ENCODE data around the gene B4GALT2.

The B4GALT2 gene

DNA sequence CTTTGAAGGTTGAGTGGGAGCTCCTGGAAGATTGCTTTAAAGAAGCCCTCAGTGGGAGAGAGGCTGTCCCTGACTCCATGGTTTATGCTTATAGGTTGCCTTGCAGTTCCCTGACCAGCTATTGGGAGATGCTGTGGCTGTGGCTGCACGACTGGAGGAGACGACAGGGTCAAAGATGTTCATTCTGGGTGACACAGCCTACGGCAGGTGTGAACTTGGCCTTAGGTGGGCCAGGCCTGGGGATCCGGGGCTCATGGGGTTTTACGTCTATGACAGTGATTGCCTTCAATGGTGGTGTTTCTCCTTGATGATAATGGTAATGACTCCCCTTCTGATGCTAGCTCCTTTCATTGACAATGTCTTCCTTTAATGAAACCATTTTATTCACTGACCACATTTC lies 8.5 kb upstream of the B4GALT2 start:
- DNase-seq (ENCODE audit: low spot score), result no peak
- no peaks in the 10 kb centered on the region for H3K9me3 ChIP-seq (replicated peaks in 1 of 2; ENCODE audit: control insufficient read depth in 2 of 2, insufficient read depth in 1 of 2, low read depth in 1 of 2, low read length in 2 of 2)
- H3K14ac ChIP-seq (ENCODE audit: low read length), result no peak overlapping the region
- H3K9ac ChIP-seq (ENCODE audit: low read depth, low read length, poor library complexity), result peak overlapping the region; percentile 71
- no peak overlapping the region for H2BK120ac ChIP-seq (ENCODE audit: low read depth, low read length)
- H3K4me2 ChIP-seq (ENCODE audit: insufficient read depth, low read length, poor library complexity, severe bottlenecking), result peak overlapping the region; percentile 86
- H3K79me1 ChIP-seq (ENCODE audit: low read depth, low read length), result peaks cover 5% of the 10 kb centered on the region
- H3K4ac ChIP-seq (ENCODE audit: low read length), result no peak overlapping the region
- H4K91ac ChIP-seq (ENCODE audit: low read depth, low read length, poor library complexity), result no peak overlapping the region
- H3K4me1 ChIP-seq (ENCODE audit: control insufficient read depth in 2 of 2, insufficient read depth in 1 of 2, low read depth in 1 of 2, low read length in 2 of 2), result peaks cover 7 to 8% of the 10 kb centered on the region in 2 donors
- H4K8ac ChIP-seq (ENCODE audit: low read depth, low read length), result no peak overlapping the region
- H3K4me3 ChIP-seq (ENCODE audit: low read length in 2 of 2), result peak overlapping the region; percentile 92
- peak overlapping the region; percentile 93 for H2AFZ ChIP-seq (ENCODE audit: low read length)
- no peak overlapping the region for H2BK5ac ChIP-seq (ENCODE audit: low read length)
- H3K36me3 ChIP-seq (replicated peaks in 1 of 2; ENCODE audit: control insufficient read depth in 2 of 2, insufficient read depth in 2 of 2, low read length in 2 of 2), result peaks cover 4 to 31% of the 10 kb centered on the region in 2 donors
- H3K18ac ChIP-seq (ENCODE audit: low read length), result no peak overlapping the region
- no peak overlapping the region for H3K27ac ChIP-seq (replicated peaks; ENCODE audit: low read length)
- no peak overlapping the region for H2BK15ac ChIP-seq (ENCODE audit: low read length)
- H3K27me3 ChIP-seq (ENCODE audit: control insufficient read depth in 3 of 3, insufficient read depth in 3 of 3, low read depth in 1 of 3, low read length in 3 of 3), result no peaks in the 10 kb centered on the region
- no peak overlapping the region for H2AK5ac ChIP-seq (ENCODE audit: low read depth, low read length)
- H3K23ac ChIP-seq (ENCODE audit: low read depth, low read length, poor library complexity), result no peak overlapping the region
- no peak overlapping the region for H2BK12ac ChIP-seq (ENCODE audit: low read length)
- WGBS, 2 donors (ENCODE audit: extremely low coverage in 2 of 2, insufficient read length in 2 of 2, insufficient replicate concordance in 1 of 2), result no CpG with 5 or more reads among the region's 5 CpGs

DNA sequence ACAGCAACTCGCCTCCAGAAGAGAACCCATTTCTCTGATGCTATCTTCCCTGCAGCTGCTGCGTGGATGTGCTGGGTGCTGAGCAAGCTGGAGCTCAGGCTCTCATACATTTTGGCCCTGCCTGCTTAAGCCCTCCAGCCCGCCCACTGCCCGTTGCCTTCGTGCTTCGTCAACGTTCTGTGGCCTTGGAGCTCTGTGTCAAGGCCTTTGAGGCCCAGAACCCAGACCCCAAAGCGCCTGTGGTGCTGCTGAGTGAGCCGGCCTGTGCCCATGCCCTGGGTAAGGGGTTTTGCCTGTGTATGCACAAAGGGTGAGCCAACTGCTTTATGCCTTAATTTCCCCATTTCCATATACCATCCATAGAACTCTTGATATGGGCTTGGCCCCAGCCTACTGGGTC lies 8.1 kb upstream of the B4GALT2 start:
- H2BK5ac ChIP-seq (ENCODE audit: low read length), result no peak overlapping the region
- H4K91ac ChIP-seq (ENCODE audit: low read depth, low read length, poor library complexity), result no peak overlapping the region
- no peak overlapping the region for H3K14ac ChIP-seq (ENCODE audit: low read length)
- H2AK5ac ChIP-seq (ENCODE audit: low read depth, low read length), result no peak overlapping the region
- H2AFZ ChIP-seq (ENCODE audit: low read length), result no peak overlapping the region
- WGBS, 2 donors (ENCODE audit: extremely low coverage in 2 of 2, insufficient read length in 2 of 2, insufficient replicate concordance in 1 of 2), result no CpG with 5 or more reads among the region's 9 CpGs
- no peak overlapping the region for H3K27ac ChIP-seq (replicated peaks; ENCODE audit: low read length)
- H3K36me3 ChIP-seq (replicated peaks in 1 of 2; ENCODE audit: control insufficient read depth in 2 of 2, insufficient read depth in 2 of 2, low read length in 2 of 2), result peaks cover 4 to 33% of the 10 kb centered on the region in 2 donors
- no peak for DNase-seq (ENCODE audit: low spot score)
- no peak overlapping the region for H4K8ac ChIP-seq (ENCODE audit: low read depth, low read length)
- no peak overlapping the region for H3K9ac ChIP-seq (ENCODE audit: low read depth, low read length, poor library complexity)
- no peak overlapping the region for H3K18ac ChIP-seq (ENCODE audit: low read length)
- no peak overlapping the region for H3K23ac ChIP-seq (ENCODE audit: low read depth, low read length, poor library complexity)
- no peak overlapping the region for H2BK120ac ChIP-seq (ENCODE audit: low read depth, low read length)
- H3K4ac ChIP-seq (ENCODE audit: low read length), result no peak overlapping the region
- H2BK15ac ChIP-seq (ENCODE audit: low read length), result no peak overlapping the region
- peak overlapping the region in 1 of 2 donors; percentile 92 for H3K4me3 ChIP-seq (ENCODE audit: low read length in 2 of 2)
- H3K4me1 ChIP-seq (ENCODE audit: control insufficient read depth in 2 of 2, insufficient read depth in 1 of 2, low read depth in 1 of 2, low read length in 2 of 2), result peaks cover 10 to 12% of the 10 kb centered on the region in 2 donors
- no peak overlapping the region for H3K4me2 ChIP-seq (ENCODE audit: insufficient read depth, low read length, poor library complexity, severe bottlenecking)
- peaks cover 8% of the 10 kb centered on the region for H3K79me1 ChIP-seq (ENCODE audit: low read depth, low read length)
- no peaks in the 10 kb centered on the region for H3K27me3 ChIP-seq (ENCODE audit: control insufficient read depth in 3 of 3, insufficient read depth in 3 of 3, low read depth in 1 of 3, low read length in 3 of 3)
- H2BK12ac ChIP-seq (ENCODE audit: low read length), result no peak overlapping the region
- no peaks in the 10 kb centered on the region for H3K9me3 ChIP-seq (replicated peaks in 1 of 2; ENCODE audit: control insufficient read depth in 2 of 2, insufficient read depth in 1 of 2, low read depth in 1 of 2, low read length in 2 of 2)

- Histone ChIP-seq H4K91ac (ENCODE audit: low read depth, low read length, poor library complexity) (no peak overlapping the region), H3K4me1 (ENCODE audit: control insufficient read depth in 2 of 2, insufficient read depth in 1 of 2, low read depth in 1 of 2, low read length in 2 of 2) (peaks cover 10 to 17% of the 10 kb centered on the region in 2 donors), H3K4ac (ENCODE audit: low read length) (no peak overlapping the region), H2AFZ (ENCODE audit: low read length) (no peak overlapping the region), H3K4me2 (ENCODE audit: insufficient read depth, low read length, poor library complexity, severe bottlenecking) (no peak overlapping the region), H3K79me1 (ENCODE audit: low read depth, low read length) (peaks cover 8% of the 10 kb centered on the region), H4K8ac (ENCODE audit: low read depth, low read length) (no peak overlapping the region), H3K18ac (ENCODE audit: low read length) (no peak overlapping the region), H2AK5ac (ENCODE audit: low read depth, low read length) (no peak overlapping the region), H2BK12ac (ENCODE audit: low read length) (no peak overlapping the region), H3K4me3 (ENCODE audit: low read length in 2 of 2) (peak overlapping the region in 1 of 2 donors; percentile 92), H2BK5ac (ENCODE audit: low read length) (no peak overlapping the region), H3K14ac (ENCODE audit: low read length) (no peak overlapping the region), H2BK120ac (ENCODE audit: low read depth, low read length) (no peak overlapping the region), H3K9me3 (replicated peaks in 1 of 2; ENCODE audit: control insufficient read depth in 2 of 2, insufficient read depth in 1 of 2, low read depth in 1 of 2, low read length in 2 of 2) (no peaks in the 10 kb centered on the region), H3K27ac (replicated peaks; ENCODE audit: low read length) (no peak overlapping the region), H2BK15ac (ENCODE audit: low read length) (no peak overlapping the region), H3K27me3 (ENCODE audit: control insufficient read depth in 3 of 3, insufficient read depth in 3 of 3, low read depth in 1 of 3, low read length in 3 of 3) (no peaks in the 10 kb centered on the region), H3K23ac (ENCODE audit: low read depth, low read length, poor library complexity) (no peak overlapping the region), H3K36me3 (replicated peaks in 1 of 2; ENCODE audit: control insufficient read depth in 2 of 2, insufficient read depth in 2 of 2, low read length in 2 of 2) (peaks cover 7 to 38% of the 10 kb centered on the region in 2 donors), H3K9ac (ENCODE audit: low read depth, low read length, poor library complexity) (no peak overlapping the region)
- WGBS, 2 donors (ENCODE audit: extremely low coverage in 2 of 2, insufficient read length in 2 of 2, insufficient replicate concordance in 1 of 2), result no CpG with 5 or more reads among the region's 17 CpGs
- no peak for DNase-seq (ENCODE audit: low spot score)
These were observed 7.6 kb upstream of the B4GALT2 start for GRCh38 chr1:43971336-43971980.

DNA sequence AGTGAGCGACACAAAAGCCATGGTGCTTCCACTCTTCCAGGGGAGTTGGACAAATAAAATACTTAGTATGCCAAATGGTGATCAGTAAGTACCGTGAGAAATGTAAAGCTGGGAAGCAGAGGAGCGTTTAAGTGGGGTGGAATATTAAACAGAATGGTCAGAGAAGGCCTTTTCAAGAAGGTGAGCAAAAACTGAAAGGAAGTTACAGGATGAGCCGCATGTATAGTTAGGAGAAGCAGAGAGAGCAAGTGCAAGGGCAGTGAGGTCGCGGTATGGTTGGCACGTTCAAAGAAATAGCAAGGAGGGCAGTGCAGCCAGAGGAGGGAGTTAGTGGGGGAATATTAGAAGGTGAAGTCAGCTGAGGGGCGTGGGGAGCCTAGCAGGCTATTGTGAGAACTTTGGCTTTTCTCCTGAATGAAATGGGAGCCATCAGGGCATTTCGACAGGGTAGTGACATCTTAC lies 5.0 kb upstream of the B4GALT2 start:
- H4K8ac ChIP-seq (ENCODE audit: low read depth, low read length), result no peak overlapping the region
- H3K27me3 ChIP-seq (ENCODE audit: control insufficient read depth in 3 of 3, insufficient read depth in 3 of 3, low read depth in 1 of 3, low read length in 3 of 3), result no peaks in the 10 kb centered on the region
- H3K4me2 ChIP-seq (ENCODE audit: insufficient read depth, low read length, poor library complexity, severe bottlenecking), result peak overlapping the region; percentile 82
- peaks cover 20% of the 10 kb centered on the region for H3K79me1 ChIP-seq (ENCODE audit: low read depth, low read length)
- H3K27ac ChIP-seq (replicated peaks; ENCODE audit: low read length), result no peak overlapping the region
- peak overlapping the region; percentile 98 for H3K23ac ChIP-seq (ENCODE audit: low read depth, low read length, poor library complexity)
- H2BK12ac ChIP-seq (ENCODE audit: low read length), result no peak overlapping the region
- H3K9ac ChIP-seq (ENCODE audit: low read depth, low read length, poor library complexity), result no peak overlapping the region
- no peak overlapping the region for H2BK120ac ChIP-seq (ENCODE audit: low read depth, low read length)
- peak overlapping the region; percentile 79 for H2BK5ac ChIP-seq (ENCODE audit: low read length)
- H3K4me1 ChIP-seq (ENCODE audit: control insufficient read depth in 2 of 2, insufficient read depth in 1 of 2, low read depth in 1 of 2, low read length in 2 of 2), result peaks cover 14 to 25% of the 10 kb centered on the region in 2 donors
- peak overlapping the region; percentile 87 for H2BK15ac ChIP-seq (ENCODE audit: low read length)
- DNase-seq (ENCODE audit: low spot score), result no peak
- H2AK5ac ChIP-seq (ENCODE audit: low read depth, low read length), result no peak overlapping the region
- no peak overlapping the region for H3K4ac ChIP-seq (ENCODE audit: low read length)
- no peaks in the 10 kb centered on the region for H3K9me3 ChIP-seq (replicated peaks in 1 of 2; ENCODE audit: control insufficient read depth in 2 of 2, insufficient read depth in 1 of 2, low read depth in 1 of 2, low read length in 2 of 2)
- H3K14ac ChIP-seq (ENCODE audit: low read length), result no peak overlapping the region
- WGBS, 2 donors (ENCODE audit: extremely low coverage in 2 of 2, insufficient read length in 2 of 2, insufficient replicate concordance in 1 of 2), result no CpG with 5 or more reads among the region's 9 CpGs
- H3K4me3 ChIP-seq (ENCODE audit: low read length in 2 of 2), result peak overlapping the region; percentile 90 to 98
- peaks cover 21 to 48% of the 10 kb centered on the region in 2 donors for H3K36me3 ChIP-seq (replicated peaks in 1 of 2; ENCODE audit: control insufficient read depth in 2 of 2, insufficient read depth in 2 of 2, low read length in 2 of 2)
- H4K91ac ChIP-seq (ENCODE audit: low read depth, low read length, poor library complexity), result no peak overlapping the region
- no peak overlapping the region for H3K18ac ChIP-seq (ENCODE audit: low read length)
- peak overlapping the region; percentile 97 for H2AFZ ChIP-seq (ENCODE audit: low read length)
